Tibial nerve (tissue), 4 donors: ENCODE data around the gene KCNT2.

Source experiments
- EP300 ChIP-seq, 2 donors: sonication (generic); formaldehyde crosslinking; IDR thresholded peaks; one replicate each; pipeline ENCODE4 v1.6.1; 2017; ENCODE audit warnings: antibody characterized with exemption in 2 of 2, mild to moderate bottlenecking in 1 of 2
- POLR2A ChIP-seq, 2 donors: fragments of 450-650 bp; IDR thresholded peaks; one replicate each; pipeline ENCODE4 v1.6.1; 2017; ENCODE audit warnings: antibody characterized with exemption in 2 of 2, mild to moderate bottlenecking in 2 of 2, moderate library complexity in 2 of 2
- TF ChIP-seq, protein P1 (sequence below), 5 experiments: fragments of 200-600 bp in 3 of 5; fragments of 450-650 bp in 2 of 5; sonication (generic) in 3 of 5; IDR thresholded peaks; one replicate each; pipeline ENCODE4 v1.5.1; 2016 to 2019; ENCODE audit warnings: antibody characterized with exemption in 5 of 5, mild to moderate bottlenecking in 3 of 5, moderate library complexity in 2 of 5

DNA sequence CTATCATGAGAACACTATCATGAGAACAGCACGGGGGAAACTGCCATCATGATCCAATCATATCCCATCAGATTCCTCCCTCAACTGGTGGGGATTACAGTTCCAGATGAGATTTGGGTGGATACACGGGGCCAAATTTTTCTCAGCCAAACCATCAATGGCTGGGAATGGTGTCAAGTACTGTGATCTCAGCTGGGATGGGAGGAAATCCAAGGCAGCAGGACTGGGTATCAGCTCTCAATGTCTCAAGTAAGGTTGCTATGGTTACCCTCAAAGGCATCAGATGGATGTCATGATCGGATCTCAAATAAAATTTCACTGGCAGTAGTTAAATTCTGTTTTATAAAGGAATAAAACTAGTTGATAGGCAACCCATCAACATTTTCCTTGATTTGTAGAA is 399.0 kb downstream of the KCNT2 start:
- TF ChIP-seq POLR2A (IDR thresholded peaks at IDR 0.05) (no peak), EP300 (IDR thresholded peaks at IDR 0.05) (no peak)
- TF ChIP-seq, protein P1, sequence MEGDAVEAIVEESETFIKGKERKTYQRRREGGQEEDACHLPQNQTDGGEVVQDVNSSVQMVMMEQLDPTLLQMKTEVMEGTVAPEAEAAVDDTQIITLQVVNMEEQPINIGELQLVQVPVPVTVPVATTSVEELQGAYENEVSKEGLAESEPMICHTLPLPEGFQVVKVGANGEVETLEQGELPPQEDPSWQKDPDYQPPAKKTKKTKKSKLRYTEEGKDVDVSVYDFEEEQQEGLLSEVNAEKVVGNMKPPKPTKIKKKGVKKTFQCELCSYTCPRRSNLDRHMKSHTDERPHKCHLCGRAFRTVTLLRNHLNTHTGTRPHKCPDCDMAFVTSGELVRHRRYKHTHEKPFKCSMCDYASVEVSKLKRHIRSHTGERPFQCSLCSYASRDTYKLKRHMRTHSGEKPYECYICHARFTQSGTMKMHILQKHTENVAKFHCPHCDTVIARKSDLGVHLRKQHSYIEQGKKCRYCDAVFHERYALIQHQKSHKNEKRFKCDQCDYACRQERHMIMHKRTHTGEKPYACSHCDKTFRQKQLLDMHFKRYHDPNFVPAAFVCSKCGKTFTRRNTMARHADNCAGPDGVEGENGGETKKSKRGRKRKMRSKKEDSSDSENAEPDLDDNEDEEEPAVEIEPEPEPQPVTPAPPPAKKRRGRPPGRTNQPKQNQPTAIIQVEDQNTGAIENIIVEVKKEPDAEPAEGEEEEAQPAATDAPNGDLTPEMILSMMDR (IDR thresholded peaks at IDR 0.05) = no peak
